Lower leg skin (tissue), 4 donors: ENCODE data around the gene DCAF15. TPM values are rescaled to one million over a fixed set of nuclear protein-coding genes. Genes with fewer than 3 reads are reported as not detected.
"Not testable (repeated sequence)": the region's sequence is repeated elsewhere in the genome, so short reads cannot be mapped to it uniquely, and the experiment has no call there.

Source experiments
- DNase-seq, 2 donors: peaks; one replicate each; pipeline ENCODE4 v3.0.0-alpha.2; 2019; ENCODE audit warnings: low spot score in 2 of 2
- H3K4me3 ChIP-seq: fragments of 200-600 bp; sonication (generic); 2 replicates; pipeline ENCODE4 v1.5.1; 2017; ENCODE audit warnings: mild to moderate bottlenecking, low read depth; ENCODE audit not compliant: poor library complexity, severe bottlenecking
- POLR2A ChIP-seq, 2 donors: fragments of 450-650 bp; IDR thresholded peaks; one replicate each; pipeline ENCODE4 v1.6.1; 2016 to 2017; ENCODE audit warnings: antibody characterized with exemption in 2 of 2, mild to moderate bottlenecking in 1 of 2, moderate library complexity in 1 of 2
- WGBS, 2 donors: methylation state at CpG; one replicate each; pipeline ENCODE4 v1.1.5; 2018; 5-methylcytosine and 5-hydroxymethylcytosine counted together
- intact Hi-C: fragments of 100-400 bp; cut with DNase I; formaldehyde crosslinking; loops from one replicate; pipeline ENCODE4 v1.15.0; 2023; ENCODE audit warnings: low total_unique reads
- total RNA-seq, 4 donors: library from RNA; depleted of rRNA; stranded (reverse); fragments of >200 nt; gene quantifications; one replicate each; pipeline ENCODE4 v1.1.0, GENCODE V29; 2016
- TF ChIP-seq, protein P1 (sequence below), 3 donors: fragments of 450-650 bp; IDR thresholded peaks; one replicate each; pipeline ENCODE4 v1.5.1; 2016; ENCODE audit warnings: antibody characterized with exemption in 3 of 3, mild to moderate bottlenecking in 3 of 3, moderate library complexity in 2 of 3

The DCAF15 gene
- total RNA-seq, 4 donors from 2014 or later = 31.8 to 51.7 (median 43.0) TPM

DNA sequence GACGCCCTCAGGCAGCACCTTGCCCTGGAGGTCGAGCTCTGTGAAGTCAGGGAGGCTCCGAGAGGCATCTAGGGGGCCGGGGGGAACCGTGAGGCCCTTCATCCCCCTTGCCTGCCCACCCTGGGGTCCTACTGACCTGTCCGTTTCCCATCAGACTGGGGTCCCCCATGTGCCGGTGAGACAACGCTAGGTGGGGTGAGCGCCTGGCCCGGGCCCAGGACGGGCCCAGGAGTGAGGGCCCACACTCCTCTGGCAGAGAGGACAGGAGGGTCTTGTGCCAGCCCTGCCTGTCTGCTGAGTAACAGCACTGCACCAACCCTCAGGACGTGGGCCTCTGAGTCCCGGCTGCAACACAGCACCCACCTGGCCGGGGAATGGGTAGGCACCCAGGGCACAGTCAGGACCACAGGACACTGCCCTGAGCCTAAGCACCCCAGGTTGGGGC is 14.4 kb downstream of the DCAF15 start:
- DNase-seq = no peak
- intact Hi-C loops = loop anchor here (10.0 kb wide), 1 partner anchor 88 kb away; no protein-coding TSS in a partner anchor
- no peak overlapping the region for H3K4me3 ChIP-seq
- WGBS, 2 donors = 95 to 100% methylated on average over 3 to 10 of the region's 14 CpGs
- TF ChIP-seq, protein P1, sequence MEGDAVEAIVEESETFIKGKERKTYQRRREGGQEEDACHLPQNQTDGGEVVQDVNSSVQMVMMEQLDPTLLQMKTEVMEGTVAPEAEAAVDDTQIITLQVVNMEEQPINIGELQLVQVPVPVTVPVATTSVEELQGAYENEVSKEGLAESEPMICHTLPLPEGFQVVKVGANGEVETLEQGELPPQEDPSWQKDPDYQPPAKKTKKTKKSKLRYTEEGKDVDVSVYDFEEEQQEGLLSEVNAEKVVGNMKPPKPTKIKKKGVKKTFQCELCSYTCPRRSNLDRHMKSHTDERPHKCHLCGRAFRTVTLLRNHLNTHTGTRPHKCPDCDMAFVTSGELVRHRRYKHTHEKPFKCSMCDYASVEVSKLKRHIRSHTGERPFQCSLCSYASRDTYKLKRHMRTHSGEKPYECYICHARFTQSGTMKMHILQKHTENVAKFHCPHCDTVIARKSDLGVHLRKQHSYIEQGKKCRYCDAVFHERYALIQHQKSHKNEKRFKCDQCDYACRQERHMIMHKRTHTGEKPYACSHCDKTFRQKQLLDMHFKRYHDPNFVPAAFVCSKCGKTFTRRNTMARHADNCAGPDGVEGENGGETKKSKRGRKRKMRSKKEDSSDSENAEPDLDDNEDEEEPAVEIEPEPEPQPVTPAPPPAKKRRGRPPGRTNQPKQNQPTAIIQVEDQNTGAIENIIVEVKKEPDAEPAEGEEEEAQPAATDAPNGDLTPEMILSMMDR (IDR thresholded peaks at IDR 0.05) = no peak
- no peak for TF ChIP-seq POLR2A (IDR thresholded peaks at IDR 0.05)

DNA sequence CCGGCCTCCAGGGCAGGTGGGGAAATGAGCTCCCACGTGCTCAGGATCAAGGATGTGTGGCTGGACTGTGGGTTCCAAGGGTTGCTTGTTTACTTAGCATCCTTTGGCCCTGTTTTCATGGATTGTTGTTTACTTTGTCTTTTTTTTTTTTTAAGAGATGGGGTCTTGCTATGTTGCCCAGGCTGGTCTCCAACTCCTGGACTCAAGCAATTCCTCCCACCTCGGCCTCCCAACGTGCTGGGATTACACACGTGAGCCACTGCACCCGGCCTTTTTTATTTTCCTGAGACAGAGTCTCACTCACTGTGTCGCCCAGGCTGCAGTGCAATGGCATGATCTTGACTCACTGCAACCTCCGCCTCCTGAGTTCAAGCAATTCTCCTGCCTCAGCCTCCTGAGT is 14.9 kb downstream of the DCAF15 start:
- not testable (repeated sequence) for DNase-seq, H3K4me3 ChIP-seq
- WGBS, 2 donors = 93% methylated on average over 8 of the region's 8 CpGs
- intact Hi-C loops = loop anchor here (10.0 kb wide), 1 partner anchor 88 kb away; no protein-coding TSS in a partner anchor

DNA sequence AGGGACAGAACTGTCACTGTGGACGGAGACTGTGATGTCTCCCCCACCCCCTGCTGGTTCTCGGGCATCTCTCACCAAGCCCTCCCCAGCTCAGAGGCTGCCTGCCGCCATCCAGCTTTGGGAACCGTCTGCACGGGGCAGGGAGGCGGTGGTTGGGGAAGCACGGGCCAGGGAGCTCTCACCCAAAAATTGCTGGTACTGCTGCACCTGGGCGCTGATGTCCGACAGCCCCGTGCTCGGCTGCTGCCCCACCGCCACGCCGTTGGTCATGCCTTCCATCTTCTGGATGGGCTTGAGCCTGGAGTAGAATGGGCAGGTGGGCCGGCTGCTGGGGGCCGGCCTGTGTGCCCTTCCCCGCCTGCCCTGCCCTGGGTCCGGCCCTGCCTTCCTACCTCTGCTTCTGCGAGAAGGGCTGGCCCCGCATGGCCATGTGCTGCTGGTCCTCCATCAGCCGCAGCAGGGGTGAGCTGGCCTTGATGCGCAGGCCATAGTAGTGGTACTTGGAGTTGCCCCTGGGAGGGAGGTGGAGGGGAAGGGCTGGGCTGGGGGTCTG is 16.1 kb downstream of the DCAF15 start:
- no peak for DNase-seq
- WGBS, 2 donors = 91 to 92% methylated on average over 22 of the region's 22 CpGs
- TF ChIP-seq POLR2A (IDR thresholded peaks at IDR 0.05) = no peak
- TF ChIP-seq, protein P1 (IDR thresholded peaks at IDR 0.05) = no peak
- no peak overlapping the region for H3K4me3 ChIP-seq
- intact Hi-C loops = loop anchor here (10.0 kb wide), 1 partner anchor 86 kb away; no protein-coding TSS in a partner anchor

DNA sequence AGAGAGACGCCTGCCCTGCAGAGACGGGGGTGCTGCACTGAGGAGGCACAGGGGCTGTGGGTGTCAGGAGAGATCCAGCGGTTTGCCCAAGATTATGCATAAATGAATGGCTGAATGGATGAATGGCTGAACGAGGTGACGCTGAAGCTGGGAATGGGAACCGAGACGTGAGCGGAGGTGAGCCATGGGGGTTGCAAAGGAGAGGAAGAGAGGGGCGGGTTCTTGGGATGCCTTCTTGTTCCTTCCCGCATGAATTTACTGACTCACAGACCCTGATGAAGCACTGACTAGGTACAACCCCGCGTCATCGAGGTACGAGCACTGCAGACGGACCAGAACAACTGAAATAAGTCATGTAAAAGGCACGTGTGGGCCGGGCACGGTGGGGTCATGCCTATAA is 16.7 kb downstream of the DCAF15 start:
- no peak for TF ChIP-seq POLR2A (IDR thresholded peaks at IDR 0.05)
- TF ChIP-seq, protein P1 (IDR thresholded peaks at IDR 0.05) = no peak
- intact Hi-C loops = loop anchor here (10.0 kb wide), 1 partner anchor 86 kb away; no protein-coding TSS in a partner anchor
- no peak for DNase-seq
- WGBS, 2 donors = 94 to 96% methylated on average over 18 of the region's 18 CpGs
- no peak overlapping the region for H3K4me3 ChIP-seq

DNA sequence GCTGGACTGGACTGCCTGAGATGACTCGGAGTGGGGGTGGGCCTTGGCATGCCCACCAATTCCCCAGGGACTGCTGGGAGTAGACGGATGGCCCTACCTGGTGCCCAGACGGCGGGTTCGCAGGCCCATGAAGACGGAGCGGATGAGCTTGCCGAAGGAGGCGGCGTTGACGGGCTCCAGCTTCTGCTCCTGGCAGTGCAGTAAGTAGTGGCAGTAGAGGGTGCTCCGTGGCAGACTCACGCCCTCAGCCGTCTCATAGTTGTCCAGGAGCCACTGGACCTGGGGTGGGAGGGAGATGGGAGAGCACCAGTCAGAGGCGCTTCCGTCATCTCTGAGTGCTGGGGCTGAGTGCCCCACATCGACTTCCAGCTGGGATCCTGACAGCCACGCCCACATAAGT is 17.6 kb downstream of the DCAF15 start:
- WGBS, 2 donors = 89 to 91% methylated on average over 18 of the region's 18 CpGs
- TF ChIP-seq, protein P1 (IDR thresholded peaks at IDR 0.05) = no peak
- no peak for TF ChIP-seq POLR2A (IDR thresholded peaks at IDR 0.05)
- DNase-seq = no peak
- no peak overlapping the region for H3K4me3 ChIP-seq
- intact Hi-C loops = loop anchor here (10.0 kb wide), 1 partner anchor 85 kb away; no protein-coding TSS in a partner anchor

DNA sequence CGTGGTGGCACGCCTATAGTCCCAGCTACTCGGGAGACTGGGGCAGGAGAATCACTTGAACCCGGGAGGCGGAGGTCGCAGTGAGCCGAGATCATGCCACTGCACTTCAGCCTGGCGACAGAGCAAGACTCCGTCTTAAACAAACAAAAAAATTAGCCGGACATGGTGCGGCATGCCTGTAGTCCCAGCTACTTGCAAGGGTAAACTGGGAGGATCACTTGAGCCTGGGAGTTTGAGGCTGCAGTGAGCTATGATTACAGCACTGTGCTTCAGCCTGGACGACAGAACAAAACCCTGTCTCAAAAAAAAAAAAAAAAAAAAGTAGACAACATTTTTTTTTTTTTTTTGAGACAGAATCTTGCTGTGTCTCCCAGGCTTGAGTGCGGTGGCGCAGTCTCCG is 19.6 kb downstream of the DCAF15 start:
- WGBS, 2 donors = 89 to 93% methylated on average over 15 of the region's 15 CpGs
- DNase-seq, H3K4me3 ChIP-seq, intact Hi-C loops: not testable (repeated sequence)
